Vagina (tissue), 2 donors: ENCODE results near the gene CNMD.

Experiments
- CTCF ChIP-seq, 3 experiments: fragments of 450-650 bp in 2 of 3; fragments of 200-600 bp in 1 of 3; sonication (generic) in 1 of 3; IDR thresholded peaks; one replicate each; pipeline ENCODE4 v1.5.1; 2017 to 2019; ENCODE audit warnings: antibody characterized with exemption in 3 of 3, mild to moderate bottlenecking in 2 of 3, moderate library complexity in 2 of 3
- POLR2A ChIP-seq, 2 donors: fragments of 450-650 bp; IDR thresholded peaks; one replicate each; pipeline ENCODE4 v1.6.1; 2017; ENCODE audit warnings: antibody characterized with exemption in 2 of 2, mild to moderate bottlenecking in 2 of 2, moderate library complexity in 2 of 2
- POLR2AphosphoS5 ChIP-seq, 2 donors: sonication (generic); formaldehyde crosslinking; IDR thresholded peaks; one replicate each; pipeline ENCODE4 v1.9.0; 2017; ENCODE audit warnings: antibody characterized with exemption in 2 of 2, mild to moderate bottlenecking in 2 of 2, low read depth in 1 of 2; ENCODE audit not compliant: insufficient read depth in 1 of 2

DNA sequence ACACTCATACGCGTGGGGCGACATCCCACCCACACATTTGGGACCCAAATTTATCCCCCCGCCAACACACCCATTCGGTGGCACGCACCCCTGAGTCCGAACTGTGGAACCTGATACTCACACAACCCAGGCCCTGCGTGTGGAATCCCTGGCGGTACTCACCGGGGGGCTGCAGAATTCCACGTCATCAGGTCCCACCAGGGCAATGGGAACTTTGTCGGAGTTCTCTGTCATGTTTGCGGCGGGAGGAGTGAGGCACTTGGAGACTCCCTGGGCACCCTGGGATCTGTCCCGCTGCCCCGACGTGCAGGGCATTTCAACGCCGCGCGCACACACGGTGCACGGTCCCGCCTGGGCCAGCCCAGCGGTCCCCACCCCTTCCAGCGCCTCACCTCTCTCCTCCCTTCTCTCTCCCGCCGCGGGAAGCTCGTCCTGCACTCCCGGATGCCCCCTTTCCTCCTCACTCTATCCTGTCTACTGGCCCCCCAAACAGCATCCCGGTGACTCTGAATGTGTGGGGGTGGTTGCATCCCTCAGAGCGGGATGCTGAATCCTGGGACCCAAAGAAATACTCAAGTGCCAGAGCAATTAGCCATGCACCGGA lies at the start of gene CNMD:
- no peak for TF ChIP-seq POLR2AphosphoS5 (IDR thresholded peaks at IDR 0.05; ENCODE audit: insufficient read depth in 1 of 2, low read depth in 1 of 2)
- TF ChIP-seq POLR2A (IDR thresholded peaks at IDR 0.05), result no peak
- no peak for TF ChIP-seq CTCF (IDR thresholded peaks at IDR 0.05)
